ENCODE measurements around the gene SH2B3. TPM values are rescaled to one million over a fixed set of nuclear protein-coding genes. Genes with fewer than 3 reads are reported as not detected.

Gene SH2B3
- total RNA-seq, 1 experiment from 2014 or later, result 40.3 TPM

GRCh38 chr12:111439657-111440151, 34.0 kb downstream of the SH2B3 start:
- Histone ChIP-seq H3K4me1 (ENCODE audit: insufficient read depth, low read length) (peaks cover 9% of the 10 kb centered on the region; the same call in 1 of the 2 replicates), H2BK12ac (ENCODE audit: insufficient read length, low read depth, low read length) (no peak overlapping the region), H2BK20ac (ENCODE audit: low read depth, low read length, poor library complexity, severe bottlenecking) (no peak overlapping the region), H4K91ac (ENCODE audit: insufficient read length, low read depth, low read length) (no peak overlapping the region), H4K5ac (ENCODE audit: insufficient read length, low read depth, low read length) (no peak overlapping the region), H4K20me1 (ENCODE audit: control insufficient read depth, insufficient read depth, insufficient read length) (no peaks in the 10 kb centered on the region), H3K4ac (ENCODE audit: low read depth, low read length) (no peak overlapping the region), H3K4me2 (ENCODE audit: insufficient read depth, insufficient read length, low read length) (no peak overlapping the region), H2BK15ac (ENCODE audit: low read depth, low read length) (no peak overlapping the region), H2BK120ac (ENCODE audit: low read depth, low read length, poor library complexity, severe bottlenecking) (no peak overlapping the region), H2AK5ac (ENCODE audit: insufficient read length, low read length) (no peak overlapping the region), H3K9me3 (ENCODE audit: control insufficient read depth, low read depth, low read length) (no peaks in the 10 kb centered on the region), H3K79me1 (ENCODE audit: insufficient read depth, low read depth, low read length, poor library complexity, severe bottlenecking) (no peaks in the 10 kb centered on the region), H3K79me2 (ENCODE audit: insufficient read depth, low read length) (peaks cover 14% of the 10 kb centered on the region; the same call in 1 of the 2 replicates), H3K23ac (ENCODE audit: insufficient read length, low read depth, low read length) (no peak overlapping the region), H3K27me3 (ENCODE audit: insufficient read depth, low read length) (no peaks in the 10 kb centered on the region), H3K23me2 (ENCODE audit: insufficient read length, low read depth, low read length, poor library complexity, severe bottlenecking) (no peaks in the 10 kb centered on the region), H3K27ac (ENCODE audit: insufficient read length, low read depth, low read length) (no peak overlapping the region), H4K8ac (replicated peaks; ENCODE audit: insufficient read length, low read depth, low read length) (no peak overlapping the region), H3K14ac (ENCODE audit: insufficient read depth, low read length) (no peak overlapping the region), H3T11ph (ENCODE audit: low read length) (no peak overlapping the region), H2BK5ac (ENCODE audit: insufficient read length, low read length) (no peak overlapping the region), H3K18ac (ENCODE audit: insufficient read length, low read depth, low read length) (no peak overlapping the region), H2AFZ (ENCODE audit: low read length) (no peak overlapping the region), H3K9ac (ENCODE audit: extremely low read depth, insufficient read length, low read length) (no peak overlapping the region), H3K56ac (ENCODE audit: insufficient read length, low read depth, low read length) (no peak overlapping the region)
- no peaks in the 10 kb centered on the region; the same call in 1 of the 2 replicates for H3K27me3 Mint-ChIP-seq (ENCODE audit: low read depth)
- peak overlapping the region in 1 of 3 experiments; percentile 15; a peak in 1 of 7 replicates for H3K27ac Mint-ChIP-seq
- no CpG with 5 or more reads among the region's 5 CpGs for WGBS (ENCODE audit: extremely low coverage, insufficient read length, low lambda C conversion rate)
- H3K4me1 Mint-ChIP-seq, result peaks cover 41 to 45% of the 10 kb centered on the region in 2 experiments
- DNase-seq, result peak; percentile 26
- no peak for TF ChIP-seq CTCF (conservative IDR thresholded peaks at IDR 0.05)
- no peak overlapping the region for H3K4me3 Mint-ChIP-seq
- no peaks in the 10 kb centered on the region for H3K9me3 Mint-ChIP-seq
- peaks cover 0 to 14% (median 11%) of the 10 kb centered on the region in 3 experiments; a peak in 6 of 7 replicates for H3K36me3 Mint-ChIP-seq (ENCODE audit: insufficient read depth in 1 of 3, low read depth in 3 of 3)

All from H9 (cell line).